NB4 (cell line): ENCODE data around the gene CPD.

Source experiments
- POLR2A ChIP-seq: IDR thresholded peaks from 2 replicates; pipeline ENCODE4 v1.6.1; 2011; ENCODE audit warnings: mild to moderate bottlenecking; ENCODE audit not compliant: insufficient read length; ENCODE audit errors: extremely low read depth
- TF ChIP-seq, protein P1 (sequence below): IDR thresholded peaks from one replicate; pipeline ENCODE4 v1.5.1; 2012; ENCODE audit warnings: low read depth, low read length
- TF ChIP-seq, protein P2 (sequence below): IDR thresholded peaks from 2 replicates; pipeline ENCODE4 v1.6.1; 2011; ENCODE audit warnings: low read depth, low read length

DNA sequence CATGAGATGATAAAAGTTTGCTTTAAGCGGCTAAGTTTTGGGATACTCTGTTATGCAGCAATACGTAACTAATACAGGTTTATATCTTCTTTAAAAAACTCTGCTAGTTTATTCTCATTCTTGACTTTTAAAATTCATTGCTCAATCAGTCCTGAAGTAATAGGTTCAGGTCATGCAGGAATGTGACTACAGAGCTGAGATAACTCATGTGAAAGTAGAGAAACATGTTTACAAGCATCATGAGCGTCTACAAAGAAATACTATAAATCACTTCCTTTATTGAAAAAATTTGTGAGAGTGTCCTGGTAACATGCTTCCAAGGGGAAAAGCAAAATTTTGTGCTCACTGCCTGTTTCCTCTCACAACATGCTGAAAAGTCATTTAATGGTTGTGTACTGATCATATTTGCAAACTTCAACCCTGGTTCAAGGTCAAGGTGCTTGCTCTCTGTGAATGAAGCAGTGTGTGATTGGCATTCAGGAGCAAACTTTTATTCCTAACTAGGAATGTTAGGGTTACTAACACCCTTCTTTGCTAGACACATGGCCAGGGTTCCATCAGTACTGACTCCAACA, 32.4 kb upstream of the CPD start:
- TF ChIP-seq, protein P1, sequence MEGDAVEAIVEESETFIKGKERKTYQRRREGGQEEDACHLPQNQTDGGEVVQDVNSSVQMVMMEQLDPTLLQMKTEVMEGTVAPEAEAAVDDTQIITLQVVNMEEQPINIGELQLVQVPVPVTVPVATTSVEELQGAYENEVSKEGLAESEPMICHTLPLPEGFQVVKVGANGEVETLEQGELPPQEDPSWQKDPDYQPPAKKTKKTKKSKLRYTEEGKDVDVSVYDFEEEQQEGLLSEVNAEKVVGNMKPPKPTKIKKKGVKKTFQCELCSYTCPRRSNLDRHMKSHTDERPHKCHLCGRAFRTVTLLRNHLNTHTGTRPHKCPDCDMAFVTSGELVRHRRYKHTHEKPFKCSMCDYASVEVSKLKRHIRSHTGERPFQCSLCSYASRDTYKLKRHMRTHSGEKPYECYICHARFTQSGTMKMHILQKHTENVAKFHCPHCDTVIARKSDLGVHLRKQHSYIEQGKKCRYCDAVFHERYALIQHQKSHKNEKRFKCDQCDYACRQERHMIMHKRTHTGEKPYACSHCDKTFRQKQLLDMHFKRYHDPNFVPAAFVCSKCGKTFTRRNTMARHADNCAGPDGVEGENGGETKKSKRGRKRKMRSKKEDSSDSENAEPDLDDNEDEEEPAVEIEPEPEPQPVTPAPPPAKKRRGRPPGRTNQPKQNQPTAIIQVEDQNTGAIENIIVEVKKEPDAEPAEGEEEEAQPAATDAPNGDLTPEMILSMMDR = no peak
- TF ChIP-seq POLR2A = no peak
- TF ChIP-seq, protein P2, sequence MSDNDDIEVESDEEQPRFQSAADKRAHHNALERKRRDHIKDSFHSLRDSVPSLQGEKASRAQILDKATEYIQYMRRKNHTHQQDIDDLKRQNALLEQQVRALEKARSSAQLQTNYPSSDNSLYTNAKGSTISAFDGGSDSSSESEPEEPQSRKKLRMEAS = no peak
